ENCODE measurements around the gene MYO1E. TPM values are rescaled to one million over a fixed set of nuclear protein-coding genes. Genes with fewer than 3 reads are reported as not detected.

MYO1E gene
- total and polyA plus RNA-seq, 3 experiments from 2014 or later, result 1.1 to 15.4 (median 15.3) TPM

- peaks cover 3 to 11% (median 7%) of the 10 kb centered on the region in 3 donors for H3K4me1 Mint-ChIP-seq
- Histone ChIP-seq H3K4me1 (ENCODE audit: insufficient read depth, low read length) (no peaks in the 10 kb centered on the region), H3K36me3 (ENCODE audit: insufficient read depth, low read length) (no peaks in the 10 kb centered on the region), H3K27ac (ENCODE audit: low read depth, low read length) (no peak overlapping the region), H3K27me3 (ENCODE audit: insufficient read depth, low read length, poor library complexity, severe bottlenecking) (no peaks in the 10 kb centered on the region), H3K4me3 (ENCODE audit: low read length) (no peak overlapping the region), H3K9me3 (ENCODE audit: low read length) (no peaks in the 10 kb centered on the region)
- H3K36me3 Mint-ChIP-seq, result peaks cover 0 to 2% (median 0%) of the 10 kb centered on the region in 3 donors
- POLR2A ChIA-PET, result no interaction called here
- CTCF ChIA-PET, result interaction anchor here (1.3 kb wide), 1 partner anchor 11 kb away, joined by 3 read pairs; no protein-coding TSS in a partner anchor
- no peak overlapping the region for H3K4me3 Mint-ChIP-seq
- H3K27me3 Mint-ChIP-seq, result peaks cover 2 to 12% of the 10 kb centered on the region in 2 donors
- DNase-seq, result no peak
- no peaks in the 10 kb centered on the region for H3K9me3 Mint-ChIP-seq
- no peak overlapping the region for H3K27ac Mint-ChIP-seq
Measured at GRCh38 chr15:59227021-59227420, 145.7 kb downstream of the MYO1E start.

DNA sequence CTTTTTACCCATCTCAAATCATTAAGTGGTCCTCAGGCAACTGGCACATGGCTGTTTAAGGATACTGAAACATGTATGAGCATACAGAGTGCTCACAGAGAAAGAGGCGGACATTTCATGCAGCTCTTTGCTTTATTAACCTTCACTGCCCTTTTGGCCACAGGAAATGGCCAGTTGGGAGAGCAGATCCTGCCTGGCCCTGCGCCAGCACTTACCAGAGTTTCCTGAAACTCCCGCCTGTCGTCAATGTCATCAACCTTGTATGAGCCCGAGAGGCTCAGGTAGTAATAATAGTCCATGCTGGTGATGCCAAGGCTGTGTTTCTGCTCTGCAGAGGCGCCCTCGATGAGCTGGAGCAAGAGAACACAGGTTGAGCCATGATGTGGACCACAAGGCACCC, 148.2 kb downstream of the MYO1E start:
- no peak overlapping the region for H3K27ac ChIP-seq (ENCODE audit: low read depth, low read length)
- H3K4me1 Mint-ChIP-seq, result peaks cover 3 to 11% (median 7%) of the 10 kb centered on the region in 3 donors
- no peak overlapping the region for H3K4me3 Mint-ChIP-seq
- CTCF ChIA-PET, result interaction anchor here (1.2 kb wide), 1 partner anchor 23 kb away, joined by 3 read pairs; no protein-coding TSS in a partner anchor
- H3K27ac Mint-ChIP-seq, result no peak overlapping the region
- H3K4me3 ChIP-seq (ENCODE audit: low read length), result no peak overlapping the region
- peaks cover 2 to 12% of the 10 kb centered on the region in 2 donors for H3K27me3 Mint-ChIP-seq
- peaks cover 0 to 2% (median 0%) of the 10 kb centered on the region in 3 donors for H3K36me3 Mint-ChIP-seq
- H3K9me3 ChIP-seq (ENCODE audit: low read length), result no peaks in the 10 kb centered on the region
- no peaks in the 10 kb centered on the region for H3K9me3 Mint-ChIP-seq
- no peaks in the 10 kb centered on the region for H3K36me3 ChIP-seq (ENCODE audit: insufficient read depth, low read length)
- no peak for DNase-seq
- no peaks in the 10 kb centered on the region for H3K4me1 ChIP-seq (ENCODE audit: insufficient read depth, low read length)
- POLR2A ChIA-PET, result no interaction called here
- no peaks in the 10 kb centered on the region for H3K27me3 ChIP-seq (ENCODE audit: insufficient read depth, low read length, poor library complexity, severe bottlenecking)

DNA sequence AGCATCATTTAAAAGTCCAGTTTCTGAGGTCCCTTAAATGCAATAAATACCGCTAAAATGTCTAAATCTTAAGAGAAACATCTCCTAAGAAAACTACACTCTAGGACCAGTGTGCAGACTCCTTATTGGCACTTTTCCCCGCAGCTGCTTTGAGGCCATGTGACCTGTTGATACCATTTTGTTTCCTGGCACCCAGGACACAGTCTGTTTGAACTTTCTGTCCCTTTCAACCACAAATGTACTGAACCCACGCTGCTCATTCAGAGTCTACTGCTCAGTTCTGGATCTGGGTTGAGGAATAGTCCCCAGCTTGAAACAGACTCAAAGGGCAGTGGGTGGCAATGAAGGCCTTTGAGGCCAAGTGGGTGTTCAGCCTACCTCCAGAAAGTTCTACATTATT, 148.9 kb downstream of the MYO1E start:
- Mint-ChIP-seq H3K27me3 (peaks cover under 1 to 12% of the 10 kb centered on the region in 2 donors), H3K36me3 (peaks cover 0 to 2% (median 0%) of the 10 kb centered on the region in 3 donors), H3K4me1 (peaks cover 3 to 11% (median 7%) of the 10 kb centered on the region in 3 donors), H3K4me3 (no peak overlapping the region), H3K9me3 (no peaks in the 10 kb centered on the region), H3K27ac (no peak overlapping the region)
- Histone ChIP-seq H3K9me3 (ENCODE audit: low read length) (no peaks in the 10 kb centered on the region), H3K27me3 (ENCODE audit: insufficient read depth, low read length, poor library complexity, severe bottlenecking) (no peaks in the 10 kb centered on the region), H3K4me1 (ENCODE audit: insufficient read depth, low read length) (no peaks in the 10 kb centered on the region), H3K36me3 (ENCODE audit: insufficient read depth, low read length) (no peaks in the 10 kb centered on the region), H3K27ac (ENCODE audit: low read depth, low read length) (no peak overlapping the region), H3K4me3 (ENCODE audit: low read length) (no peak overlapping the region)
- DNase-seq, result no peak
- POLR2A ChIA-PET, result no interaction called here
- CTCF ChIA-PET, result no interaction called here

DNA sequence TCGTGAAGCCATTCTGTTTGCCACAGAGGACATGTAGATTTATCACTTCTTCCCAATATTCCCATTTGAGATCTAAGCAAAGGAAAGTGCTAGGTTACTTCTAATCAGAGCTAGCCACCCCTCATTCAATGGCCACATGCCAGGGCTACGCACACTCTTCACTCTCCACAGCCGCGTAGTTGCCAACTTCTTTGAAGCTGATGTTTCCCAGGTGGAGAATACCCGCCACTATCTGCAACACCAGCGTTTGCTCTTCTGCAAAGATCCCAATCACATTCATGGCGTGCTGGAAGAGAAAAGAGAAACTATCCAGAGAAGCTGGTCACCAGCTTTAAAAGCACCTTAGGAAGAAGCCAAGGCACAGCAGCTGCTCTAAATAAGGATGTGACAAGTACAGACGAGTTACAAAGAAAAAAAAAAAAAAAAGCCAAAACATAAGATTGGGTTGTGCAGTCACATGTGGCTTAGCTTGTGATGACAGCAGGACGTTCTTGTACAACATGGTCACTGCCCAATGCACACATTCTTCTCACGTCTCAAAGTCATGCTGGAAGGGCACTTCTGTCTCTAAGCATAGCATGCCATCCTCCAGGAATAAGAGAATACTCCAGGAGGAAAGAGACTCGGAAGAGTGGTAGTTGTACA, 149.6 kb downstream of the MYO1E start:
- Histone ChIP-seq H3K4me3 (ENCODE audit: low read length) (no peak overlapping the region), H3K9me3 (ENCODE audit: low read length) (no peaks in the 10 kb centered on the region), H3K27ac (ENCODE audit: low read depth, low read length) (no peak overlapping the region), H3K4me1 (ENCODE audit: insufficient read depth, low read length) (no peaks in the 10 kb centered on the region), H3K36me3 (ENCODE audit: insufficient read depth, low read length) (no peaks in the 10 kb centered on the region), H3K27me3 (ENCODE audit: insufficient read depth, low read length, poor library complexity, severe bottlenecking) (no peaks in the 10 kb centered on the region)
- Mint-ChIP-seq H3K36me3 (peaks cover 0 to 2% (median 0%) of the 10 kb centered on the region in 3 donors), H3K4me3 (no peak overlapping the region), H3K9me3 (no peaks in the 10 kb centered on the region), H3K27ac (no peak overlapping the region), H3K27me3 (peaks cover 0 to 12% of the 10 kb centered on the region in 2 donors), H3K4me1 (peaks cover 3 to 11% (median 7%) of the 10 kb centered on the region in 3 donors)
- ChIA-PET CTCF (no interaction called here), POLR2A (no interaction called here)
- DNase-seq, result no peak

GRCh38 chr15:59221511-59222505, 150.9 kb downstream of the MYO1E start:
- ChIA-PET POLR2A (no interaction called here), CTCF (no interaction called here)
- H3K4me1 Mint-ChIP-seq, result peaks cover 0 to under 1% (median under 1%) of the 10 kb centered on the region in 3 donors

DNA sequence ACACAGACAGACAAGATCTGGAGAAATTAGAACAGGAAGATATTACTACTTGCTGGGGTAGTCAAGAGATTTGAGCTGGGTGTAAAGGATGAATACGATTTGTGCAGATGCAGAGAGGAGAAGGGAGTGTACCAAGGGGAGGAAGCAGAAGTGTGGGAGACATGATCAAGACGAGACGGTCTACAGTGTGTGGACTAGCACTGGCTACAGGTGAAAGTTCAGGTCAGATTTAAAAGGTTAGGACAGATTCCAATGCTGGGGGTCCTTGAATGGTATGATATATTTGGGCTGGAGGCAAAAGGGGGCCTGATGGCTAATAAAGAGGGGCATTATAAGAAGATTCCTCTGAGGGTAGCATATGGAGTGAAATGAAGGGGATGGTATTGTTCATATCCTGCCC, 154.0 kb downstream of the MYO1E start:
- no peak overlapping the region for H3K4me3 Mint-ChIP-seq
- no peaks in the 10 kb centered on the region for H3K9me3 ChIP-seq (ENCODE audit: low read length)
- H3K27me3 Mint-ChIP-seq, result peaks cover 0 to 3% of the 10 kb centered on the region in 2 donors
- H3K4me1 ChIP-seq (ENCODE audit: insufficient read depth, low read length), result no peaks in the 10 kb centered on the region
- no peak overlapping the region for H3K27ac ChIP-seq (ENCODE audit: low read depth, low read length)
- H3K4me3 ChIP-seq (ENCODE audit: low read length), result no peak overlapping the region
- DNase-seq, result no peak
- H3K27me3 ChIP-seq (ENCODE audit: insufficient read depth, low read length, poor library complexity, severe bottlenecking), result no peaks in the 10 kb centered on the region
- H3K4me1 Mint-ChIP-seq, result no peaks in the 10 kb centered on the region
- no peaks in the 10 kb centered on the region for H3K36me3 Mint-ChIP-seq
- H3K36me3 ChIP-seq (ENCODE audit: insufficient read depth, low read length), result no peaks in the 10 kb centered on the region
- ChIA-PET POLR2A (no interaction called here), CTCF (no interaction called here)
- no peaks in the 10 kb centered on the region for H3K9me3 Mint-ChIP-seq
- H3K27ac Mint-ChIP-seq, result peak overlapping the region in 1 of 8 donors; percentile 0

More at GRCh38 chr15:59221511-59222505, 150.9 kb downstream of the MYO1E start:
- no peaks in the 10 kb centered on the region for H3K36me3 ChIP-seq (ENCODE audit: insufficient read depth, low read length)
- Mint-ChIP-seq H3K4me3 (no peak overlapping the region), H3K9me3 (no peaks in the 10 kb centered on the region), H3K36me3 (no peaks in the 10 kb centered on the region), H3K27me3 (peaks cover 0 to 5% of the 10 kb centered on the region in 2 donors), H3K27ac (no peak overlapping the region)
- H3K4me1 ChIP-seq (ENCODE audit: insufficient read depth, low read length), result no peaks in the 10 kb centered on the region
- H3K27ac ChIP-seq (ENCODE audit: low read depth, low read length), result no peak overlapping the region
- no peak overlapping the region for H3K4me3 ChIP-seq (ENCODE audit: low read length)
- H3K9me3 ChIP-seq (ENCODE audit: low read length), result no peaks in the 10 kb centered on the region
- no peaks in the 10 kb centered on the region for H3K27me3 ChIP-seq (ENCODE audit: insufficient read depth, low read length, poor library complexity, severe bottlenecking)
- no peak for DNase-seq

- DNase-seq, result no peak
- no peaks in the 10 kb centered on the region for H3K4me1 Mint-ChIP-seq
- POLR2A ChIA-PET, result no interaction called here
- no peaks in the 10 kb centered on the region for H3K9me3 Mint-ChIP-seq
- H3K27ac Mint-ChIP-seq, result no peak overlapping the region
- CTCF ChIA-PET, result no interaction called here
- H3K9me3 ChIP-seq (ENCODE audit: low read length), result no peaks in the 10 kb centered on the region
- H3K4me3 ChIP-seq (ENCODE audit: low read length), result no peak overlapping the region
- H3K36me3 Mint-ChIP-seq, result no peaks in the 10 kb centered on the region
- H3K4me1 ChIP-seq (ENCODE audit: insufficient read depth, low read length), result no peaks in the 10 kb centered on the region
- no peaks in the 10 kb centered on the region for H3K27me3 ChIP-seq (ENCODE audit: insufficient read depth, low read length, poor library complexity, severe bottlenecking)
- H3K27ac ChIP-seq (ENCODE audit: low read depth, low read length), result no peak overlapping the region
- no peaks in the 10 kb centered on the region for H3K36me3 ChIP-seq (ENCODE audit: insufficient read depth, low read length)
- no peak overlapping the region for H3K4me3 Mint-ChIP-seq
- peaks cover 0 to 3% of the 10 kb centered on the region in 2 donors for H3K27me3 Mint-ChIP-seq
Measured at GRCh38 chr15:59217876-59218498, 154.7 kb downstream of the MYO1E start.

DNA sequence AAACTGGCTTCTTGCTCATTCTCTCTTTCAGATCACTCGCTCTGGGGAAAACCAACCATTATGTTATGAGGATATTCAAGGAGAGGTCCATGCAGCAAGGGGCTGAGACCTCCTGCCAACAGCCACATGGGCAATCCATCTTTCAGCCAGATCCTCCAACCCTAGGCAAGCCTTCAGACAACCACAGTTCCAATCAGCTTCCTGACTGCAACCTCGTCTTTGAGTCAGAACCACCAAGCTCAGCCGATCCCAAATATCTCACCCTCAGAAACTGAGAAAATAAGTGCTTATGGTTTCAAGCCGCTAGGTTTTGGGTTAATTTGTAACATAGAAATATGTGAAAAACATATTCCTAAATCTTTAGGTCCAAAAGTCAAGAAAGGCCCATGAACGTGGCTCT, 155.8 kb downstream of the MYO1E start:
- no peak for DNase-seq
- Histone ChIP-seq H3K27me3 (ENCODE audit: insufficient read depth, low read length, poor library complexity, severe bottlenecking) (no peaks in the 10 kb centered on the region), H3K27ac (ENCODE audit: low read depth, low read length) (no peak overlapping the region), H3K36me3 (ENCODE audit: insufficient read depth, low read length) (no peaks in the 10 kb centered on the region), H3K9me3 (ENCODE audit: low read length) (no peaks in the 10 kb centered on the region), H3K4me3 (ENCODE audit: low read length) (no peak overlapping the region), H3K4me1 (ENCODE audit: insufficient read depth, low read length) (no peaks in the 10 kb centered on the region)
- no peak overlapping the region for H3K27ac Mint-ChIP-seq
- POLR2A ChIA-PET, result no interaction called here
- H3K27me3 Mint-ChIP-seq, result peaks cover 0 to 10% of the 10 kb centered on the region in 2 donors
- no peaks in the 10 kb centered on the region for H3K36me3 Mint-ChIP-seq
- H3K9me3 Mint-ChIP-seq, result no peaks in the 10 kb centered on the region
- H3K4me1 Mint-ChIP-seq, result no peaks in the 10 kb centered on the region
- H3K4me3 Mint-ChIP-seq, result no peak overlapping the region
- CTCF ChIA-PET, result no interaction called here

Data from CD8-positive, alpha-beta memory T cell (primary cell).